Upper lobe of left lung (tissue), 6 donors: ENCODE results near the gene CYP2W1. TPM values are rescaled to one million over a fixed set of nuclear protein-coding genes. Genes with fewer than 3 reads are reported as not detected.

Experiments used
- ATAC-seq, 2 donors: fragments of 200-7000 bp; cut with Tn5 transposase; one replicate each; pipeline ENCODE4 v1.9.1; 2022; ENCODE audit warnings: mild to moderate bottlenecking in 2 of 2, moderate library complexity in 2 of 2; ENCODE audit not compliant: low FRiP score in 2 of 2
- DNase-seq, 2 donors: peaks; one replicate each; pipeline ENCODE4 v3.0.0-alpha.2; 2019 to 2020
- H3K27ac ChIP-seq, 4 donors: fragments of 200-600 bp; sonication (generic); one replicate each; pipeline ENCODE4 v1.5.1; 2016 to 2019
- H3K27me3 ChIP-seq, 4 donors: fragments of 200-600 bp; sonication (generic); one replicate each; pipeline ENCODE4 v1.5.1; 2017 to 2019
- H3K36me3 ChIP-seq, 4 donors: fragments of 200-600 bp; sonication (generic); one replicate each; pipeline ENCODE4 v1.5.1; 2016 to 2019
- H3K4me1 ChIP-seq, 4 donors: fragments of 200-600 bp; sonication (generic); one replicate each; pipeline ENCODE4 v1.5.1; 2018 to 2019
- H3K4me3 ChIP-seq, 4 donors: fragments of 200-600 bp; sonication (generic); one replicate each; pipeline ENCODE4 v1.5.1; 2017 to 2019; ENCODE audit warnings: mild to moderate bottlenecking in 2 of 4, moderate library complexity in 1 of 4
- H3K9me3 ChIP-seq, 4 donors: fragments of 200-600 bp; sonication (generic); one replicate each; pipeline ENCODE4 v1.5.1; 2018 to 2019
- EP300 ChIP-seq, 4 donors: sonication (generic); formaldehyde crosslinking; IDR thresholded peaks; one replicate each; pipeline ENCODE4 v1.5.1; 2017; ENCODE audit warnings: antibody characterized with exemption in 4 of 4, control low read depth in 2 of 4
- POLR2A ChIP-seq, 4 donors: fragments of 450-650 bp; IDR thresholded peaks; one replicate each; pipeline ENCODE4 v1.5.1; 2016 to 2017; ENCODE audit warnings: antibody characterized with exemption in 4 of 4, mild to moderate bottlenecking in 2 of 4
- POLR2AphosphoS5 ChIP-seq, 2 donors: sonication (generic); formaldehyde crosslinking; IDR thresholded peaks; one replicate each; pipeline ENCODE4 v1.5.1; 2017; ENCODE audit warnings: antibody characterized with exemption in 2 of 2
- WGBS, 2 donors: methylation state at CpG; one replicate each; pipeline ENCODE4 v1.1.5; 2017 to 2018; 5-methylcytosine and 5-hydroxymethylcytosine counted together
- total RNA-seq, 6 donors: library from RNA; depleted of rRNA in 4 of 6; stranded (reverse); fragments of >200 nt in 4 of 6; gene quantifications; one replicate each; pipeline versions ENCODE4 v1.1.0 to v1.2.1, GENCODE V29; 2016 to 2021
- TF ChIP-seq, protein P1 (sequence below), 6 experiments: fragments of 450-650 bp in 4 of 6; fragments of 200-600 bp in 2 of 6; sonication (generic) in 2 of 6; IDR thresholded peaks; one replicate each; pipeline ENCODE4 v1.5.1; 2016 to 2019; ENCODE audit warnings: antibody characterized with exemption in 6 of 6
- donor health status: DM: no; HTN: no; CAD: no; lungs with moderate emphysema.
- donor health status: DM: no; HTN: yes; CAD: no; lungs with severe emphysema.

The CYP2W1 gene
- total RNA-seq, 6 donors from 2014 or later: not detected

- peaks cover 0 to 21% (median 5%) of the 10 kb centered on the region in 4 donors for H3K36me3 ChIP-seq
- no peak overlapping the region for H3K4me3 ChIP-seq
- peaks cover 3 to 22% (median 9%) of the 10 kb centered on the region in 4 donors for H3K4me1 ChIP-seq
- H3K27me3 ChIP-seq: peaks cover 0 to 7% (median 5%) of the 10 kb centered on the region in 4 donors
- no peak for TF ChIP-seq POLR2AphosphoS5 (IDR thresholded peaks at IDR 0.05)
- no peak for TF ChIP-seq POLR2A (IDR thresholded peaks at IDR 0.05)
- TF ChIP-seq, protein P1, sequence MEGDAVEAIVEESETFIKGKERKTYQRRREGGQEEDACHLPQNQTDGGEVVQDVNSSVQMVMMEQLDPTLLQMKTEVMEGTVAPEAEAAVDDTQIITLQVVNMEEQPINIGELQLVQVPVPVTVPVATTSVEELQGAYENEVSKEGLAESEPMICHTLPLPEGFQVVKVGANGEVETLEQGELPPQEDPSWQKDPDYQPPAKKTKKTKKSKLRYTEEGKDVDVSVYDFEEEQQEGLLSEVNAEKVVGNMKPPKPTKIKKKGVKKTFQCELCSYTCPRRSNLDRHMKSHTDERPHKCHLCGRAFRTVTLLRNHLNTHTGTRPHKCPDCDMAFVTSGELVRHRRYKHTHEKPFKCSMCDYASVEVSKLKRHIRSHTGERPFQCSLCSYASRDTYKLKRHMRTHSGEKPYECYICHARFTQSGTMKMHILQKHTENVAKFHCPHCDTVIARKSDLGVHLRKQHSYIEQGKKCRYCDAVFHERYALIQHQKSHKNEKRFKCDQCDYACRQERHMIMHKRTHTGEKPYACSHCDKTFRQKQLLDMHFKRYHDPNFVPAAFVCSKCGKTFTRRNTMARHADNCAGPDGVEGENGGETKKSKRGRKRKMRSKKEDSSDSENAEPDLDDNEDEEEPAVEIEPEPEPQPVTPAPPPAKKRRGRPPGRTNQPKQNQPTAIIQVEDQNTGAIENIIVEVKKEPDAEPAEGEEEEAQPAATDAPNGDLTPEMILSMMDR (IDR thresholded peaks at IDR 0.05): no peak
- TF ChIP-seq EP300 (IDR thresholded peaks at IDR 0.05): no peak
- DNase-seq (peak in 1 of 2 donors; percentile 73), ATAC-seq (no peak)
- H3K27ac ChIP-seq: no peak overlapping the region
- WGBS, 2 donors: 71 to 80% methylated on average over 14 to 29 of the region's 34 CpGs
- H3K9me3 ChIP-seq: no peaks in the 10 kb centered on the region
These were observed 9.0 kb downstream of the CYP2W1 start for GRCh38 chr7:991729-992656.

DNA sequence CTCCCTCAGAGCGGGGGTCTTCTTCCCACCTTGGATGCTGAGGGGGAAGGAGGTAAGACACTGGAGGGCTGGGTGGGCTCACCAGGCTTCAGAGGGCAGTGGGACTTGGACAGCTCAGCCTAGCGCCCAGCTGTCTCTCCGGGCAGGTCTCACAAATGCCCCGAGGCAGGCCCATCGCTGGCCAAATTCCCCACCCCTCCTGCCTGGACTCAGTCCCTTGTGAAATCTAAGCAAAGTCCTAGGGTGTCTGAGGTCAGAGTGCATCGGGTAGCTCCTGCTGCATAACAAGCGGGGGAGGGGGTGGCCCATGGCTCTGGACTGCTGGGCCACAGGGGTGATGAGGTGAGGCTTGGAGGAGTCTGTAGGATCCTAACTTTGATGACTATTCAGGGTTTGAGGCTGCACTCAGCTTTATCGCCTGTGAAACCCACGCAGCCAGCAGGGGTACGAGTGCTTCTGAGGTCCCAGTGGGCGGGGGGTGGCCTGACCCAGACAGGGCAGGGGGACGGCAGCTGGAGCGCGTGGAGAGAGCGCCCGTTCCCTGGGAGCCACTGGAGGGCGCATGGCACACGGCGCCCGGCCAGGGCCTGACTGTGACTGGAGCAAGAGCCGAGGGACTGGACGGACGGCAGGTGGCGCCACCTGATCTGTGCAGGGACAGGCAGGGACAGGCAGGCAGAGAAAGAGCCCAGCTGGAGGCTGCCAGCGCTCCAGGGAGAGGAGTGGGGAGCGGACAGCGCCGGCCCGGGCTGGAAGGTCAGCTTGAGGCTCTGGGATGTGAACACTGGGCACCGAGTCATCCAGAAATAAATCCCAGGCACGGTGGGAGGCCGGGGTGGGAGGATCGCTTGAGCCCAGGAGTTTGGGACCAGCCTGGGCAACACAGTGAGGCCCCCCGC lies 10.0 kb downstream of the CYP2W1 start:
- peaks cover 3 to 21% (median 9%) of the 10 kb centered on the region in 4 donors for H3K4me1 ChIP-seq
- no peaks in the 10 kb centered on the region for H3K9me3 ChIP-seq
- DNase-seq: peak; percentile 96 to 97
- TF ChIP-seq EP300 (IDR thresholded peaks at IDR 0.05) (no peak), POLR2AphosphoS5 (IDR thresholded peaks at IDR 0.05) (peak; percentile 19 to 21)
- TF ChIP-seq, protein P1 (IDR thresholded peaks at IDR 0.05): peak; percentile 99 to 100 (median 100)
- no peak overlapping the region for H3K27ac ChIP-seq
- H3K36me3 ChIP-seq: peaks cover 0 to 28% (median 8%) of the 10 kb centered on the region in 4 donors
- WGBS, 2 donors: 3 to 22% methylated on average over 10 to 34 of the region's 34 CpGs
- ATAC-seq: peak; percentile 95 to 97
- H3K4me3 ChIP-seq: no peak overlapping the region
- peaks cover 0 to 7% (median 4%) of the 10 kb centered on the region in 4 donors for H3K27me3 ChIP-seq

- no peaks in the 10 kb centered on the region for H3K9me3 ChIP-seq
- no peak overlapping the region for H3K27ac ChIP-seq
- H3K27me3 ChIP-seq: no peaks in the 10 kb centered on the region
- peaks cover 0 to 11% (median 7%) of the 10 kb centered on the region in 4 donors for H3K4me1 ChIP-seq
- peaks cover 0 to 36% (median 14%) of the 10 kb centered on the region in 4 donors for H3K36me3 ChIP-seq
- no peak overlapping the region for H3K4me3 ChIP-seq
- TF ChIP-seq POLR2AphosphoS5 (IDR thresholded peaks at IDR 0.05): no peak
- no peak for TF ChIP-seq EP300 (IDR thresholded peaks at IDR 0.05)
- TF ChIP-seq, protein P1 (IDR thresholded peaks at IDR 0.05): no peak
- no peak for TF ChIP-seq POLR2A (IDR thresholded peaks at IDR 0.05)
- WGBS, 2 donors: 81 to 84% methylated on average over 20 to 25 of the region's 28 CpGs
- DNase-seq (peak in 1 of 2 donors; percentile 74), ATAC-seq (no peak)
These were observed 11.8 kb downstream of the CYP2W1 start for GRCh38 chr7:994592-995308.

DNA sequence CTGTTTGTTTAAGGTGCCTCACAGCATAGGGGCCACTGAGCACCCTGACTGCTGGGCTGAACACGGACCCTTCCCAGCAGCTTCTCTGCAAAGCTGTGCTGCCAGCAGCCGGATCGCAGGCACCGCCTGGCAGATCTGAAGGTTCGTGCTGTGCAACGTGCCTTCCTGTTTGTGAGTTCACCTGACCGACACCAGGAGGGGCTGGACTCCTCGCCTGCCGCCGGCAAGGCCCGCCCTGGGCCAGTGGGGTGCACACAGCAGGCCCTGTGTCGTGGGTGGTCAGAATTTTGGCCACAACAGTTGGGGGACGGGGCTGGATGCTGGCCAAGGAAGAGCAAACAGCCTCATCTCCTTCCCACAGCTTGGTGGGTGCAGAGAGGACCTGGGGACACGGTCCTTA lies 12.6 kb downstream of the CYP2W1 start:
- TF ChIP-seq, protein P1 (IDR thresholded peaks at IDR 0.05): no peak
- TF ChIP-seq EP300 (IDR thresholded peaks at IDR 0.05): no peak
- no peak for TF ChIP-seq POLR2AphosphoS5 (IDR thresholded peaks at IDR 0.05)
- no peak for TF ChIP-seq POLR2A (IDR thresholded peaks at IDR 0.05)
- peaks cover 0 to 11% (median 7%) of the 10 kb centered on the region in 4 donors for H3K4me1 ChIP-seq
- peak in 1 of 2 donors; percentile 71 for DNase-seq
- no peak for ATAC-seq
- H3K36me3 ChIP-seq: peaks cover 0 to 38% (median 17%) of the 10 kb centered on the region in 4 donors
- WGBS, 2 donors: 85 to 94% methylated on average over 13 to 14 of the region's 14 CpGs
- no peaks in the 10 kb centered on the region for H3K9me3 ChIP-seq
- no peak overlapping the region for H3K27ac ChIP-seq
- H3K4me3 ChIP-seq: no peak overlapping the region
- no peaks in the 10 kb centered on the region for H3K27me3 ChIP-seq
